A673 (cell line): ENCODE measurements around the gene IFT27.

Source experiments
- EZH2 ChIP-seq: fragments of 200-600 bp; sonication (generic); IDR thresholded peaks from 2 replicates; pipeline ENCODE4 v1.6.1; 2017; ENCODE audit warnings: borderline replicate concordance, low read depth, mild to moderate bottlenecking, mixed read lengths, antibody characterized with exemption, low read length; ENCODE audit not compliant: poor library complexity, severe bottlenecking
- TF ChIP-seq, protein P1 (sequence below): fragments of 300-800, 200-600 bp; sonication (generic); conservative IDR thresholded peaks from 2 replicates; pipeline ENCODE4 v1.5.1; 2017; ENCODE audit warnings: low read depth, mild to moderate bottlenecking, antibody characterized with exemption, low read length, moderate library complexity, mixed read lengths

GRCh38 chr22:36790648-36791047, 14.7 kb upstream of the IFT27 start:
- TF ChIP-seq, protein P1, sequence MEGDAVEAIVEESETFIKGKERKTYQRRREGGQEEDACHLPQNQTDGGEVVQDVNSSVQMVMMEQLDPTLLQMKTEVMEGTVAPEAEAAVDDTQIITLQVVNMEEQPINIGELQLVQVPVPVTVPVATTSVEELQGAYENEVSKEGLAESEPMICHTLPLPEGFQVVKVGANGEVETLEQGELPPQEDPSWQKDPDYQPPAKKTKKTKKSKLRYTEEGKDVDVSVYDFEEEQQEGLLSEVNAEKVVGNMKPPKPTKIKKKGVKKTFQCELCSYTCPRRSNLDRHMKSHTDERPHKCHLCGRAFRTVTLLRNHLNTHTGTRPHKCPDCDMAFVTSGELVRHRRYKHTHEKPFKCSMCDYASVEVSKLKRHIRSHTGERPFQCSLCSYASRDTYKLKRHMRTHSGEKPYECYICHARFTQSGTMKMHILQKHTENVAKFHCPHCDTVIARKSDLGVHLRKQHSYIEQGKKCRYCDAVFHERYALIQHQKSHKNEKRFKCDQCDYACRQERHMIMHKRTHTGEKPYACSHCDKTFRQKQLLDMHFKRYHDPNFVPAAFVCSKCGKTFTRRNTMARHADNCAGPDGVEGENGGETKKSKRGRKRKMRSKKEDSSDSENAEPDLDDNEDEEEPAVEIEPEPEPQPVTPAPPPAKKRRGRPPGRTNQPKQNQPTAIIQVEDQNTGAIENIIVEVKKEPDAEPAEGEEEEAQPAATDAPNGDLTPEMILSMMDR, result no peak
- TF ChIP-seq EZH2, result no peak
